ENCODE data around the gene OR9A2. TPM values are rescaled to one million over a fixed set of nuclear protein-coding genes. Genes with fewer than 3 reads are reported as not detected.

The OR9A2 gene
- total RNA-seq, 1 experiment from 2014 or later: not detected

DNA sequence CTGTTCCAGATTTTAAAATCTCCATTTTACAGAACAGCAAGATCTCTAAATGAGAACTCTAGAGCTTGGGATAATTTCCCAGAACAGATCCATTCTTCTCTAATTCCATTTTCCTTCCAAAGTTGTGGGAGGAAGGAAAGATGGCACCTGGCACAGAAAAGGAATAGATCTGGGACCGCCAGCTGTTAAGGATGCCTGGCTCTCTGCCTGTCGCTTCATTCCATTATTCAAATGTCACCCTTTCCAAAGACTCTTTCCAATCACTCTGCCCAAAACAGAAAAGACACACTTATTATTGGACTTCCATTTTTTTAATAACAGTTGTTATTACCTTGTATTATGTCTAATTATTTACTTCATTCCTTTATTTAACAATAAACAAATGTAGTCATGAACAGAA, 751 bp upstream of the OR9A2 start (continued):
- TF ChIP-seq, protein P1, sequence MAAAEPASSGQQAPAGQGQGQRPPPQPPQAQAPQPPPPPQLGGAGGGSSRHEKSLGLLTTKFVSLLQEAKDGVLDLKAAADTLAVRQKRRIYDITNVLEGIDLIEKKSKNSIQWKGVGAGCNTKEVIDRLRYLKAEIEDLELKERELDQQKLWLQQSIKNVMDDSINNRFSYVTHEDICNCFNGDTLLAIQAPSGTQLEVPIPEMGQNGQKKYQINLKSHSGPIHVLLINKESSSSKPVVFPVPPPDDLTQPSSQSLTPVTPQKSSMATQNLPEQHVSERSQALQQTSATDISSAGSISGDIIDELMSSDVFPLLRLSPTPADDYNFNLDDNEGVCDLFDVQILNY (CRISPR knock-in tag; IDR thresholded peaks at IDR 0.05): no peak

DNA sequence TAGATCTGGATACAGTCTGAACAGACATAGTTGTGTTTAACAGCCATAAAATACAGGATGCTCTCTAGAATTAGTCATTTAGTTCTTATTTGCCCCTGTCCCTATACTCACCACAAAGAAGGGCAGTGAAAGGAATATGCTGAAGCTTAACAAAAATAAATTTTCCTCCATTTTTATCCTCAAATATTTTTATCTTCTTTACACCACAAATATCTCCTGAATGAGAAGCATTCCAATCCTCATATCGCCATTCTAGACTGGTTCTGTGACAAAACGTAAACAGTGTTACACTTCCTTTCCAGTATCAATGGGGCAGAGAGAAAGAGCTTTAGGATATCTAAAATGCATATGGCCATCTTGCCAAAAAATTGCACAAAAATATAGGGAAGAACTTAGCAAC, 1.6 kb downstream of the OR9A2 start:
- peaks cover 4% of the 10 kb centered on the region; the same call in 1 of the 2 replicates for H3K9me3 Mint-ChIP-seq
- no peaks in the 10 kb centered on the region for H3K36me3 Mint-ChIP-seq
- no peaks in the 10 kb centered on the region for H3K27me3 Mint-ChIP-seq (ENCODE audit: low read depth)
- ChIA-PET POLR2A (interaction anchor here (0.6 kb wide), 1 partner anchor 186 kb away, joined by 5 read pairs; no protein-coding TSS in a partner anchor), CTCF (interaction anchor here (1.4 kb wide), 1 partner anchor 190 kb away, joined by 3 read pairs; no protein-coding TSS in a partner anchor)
- TF ChIP-seq CREM (CRISPR knock-in tag; IDR thresholded peaks at IDR 0.05) (no peak), TP53 (CRISPR knock-in tag; IDR thresholded peaks at IDR 0.05) (no peak), JAZF1 (CRISPR knock-in tag; IDR thresholded peaks at IDR 0.05) (no peak), TEAD4 (CRISPR knock-in tag; IDR thresholded peaks at IDR 0.05) (no peak), SOX15 (CRISPR knock-in tag; IDR thresholded peaks at IDR 0.05) (no peak), ZNF219 (CRISPR knock-in tag; IDR thresholded peaks at IDR 0.05; ENCODE audit: borderline replicate concordance) (no peak), EMX1 (CRISPR knock-in tag; IDR thresholded peaks at IDR 0.05) (no peak), ZNF232 (CRISPR knock-in tag; IDR thresholded peaks at IDR 0.05) (no peak), ELF4 (CRISPR knock-in tag; IDR thresholded peaks at IDR 0.05; ENCODE audit: low read depth) (no peak), NR1H2 (CRISPR knock-in tag; IDR thresholded peaks at IDR 0.05) (no peak), NR2C2 (CRISPR knock-in tag; IDR thresholded peaks at IDR 0.05) (no peak), TEAD1 (CRISPR knock-in tag; IDR thresholded peaks at IDR 0.05) (no peak), SMAD3 (CRISPR knock-in tag; IDR thresholded peaks at IDR 0.05; ENCODE audit: borderline replicate concordance) (no peak), ZNF671 (CRISPR knock-in tag; IDR thresholded peaks at IDR 0.05) (no peak), FOXK1 (CRISPR knock-in tag; IDR thresholded peaks at IDR 0.05) (no peak)
- TF ChIP-seq, protein P2, sequence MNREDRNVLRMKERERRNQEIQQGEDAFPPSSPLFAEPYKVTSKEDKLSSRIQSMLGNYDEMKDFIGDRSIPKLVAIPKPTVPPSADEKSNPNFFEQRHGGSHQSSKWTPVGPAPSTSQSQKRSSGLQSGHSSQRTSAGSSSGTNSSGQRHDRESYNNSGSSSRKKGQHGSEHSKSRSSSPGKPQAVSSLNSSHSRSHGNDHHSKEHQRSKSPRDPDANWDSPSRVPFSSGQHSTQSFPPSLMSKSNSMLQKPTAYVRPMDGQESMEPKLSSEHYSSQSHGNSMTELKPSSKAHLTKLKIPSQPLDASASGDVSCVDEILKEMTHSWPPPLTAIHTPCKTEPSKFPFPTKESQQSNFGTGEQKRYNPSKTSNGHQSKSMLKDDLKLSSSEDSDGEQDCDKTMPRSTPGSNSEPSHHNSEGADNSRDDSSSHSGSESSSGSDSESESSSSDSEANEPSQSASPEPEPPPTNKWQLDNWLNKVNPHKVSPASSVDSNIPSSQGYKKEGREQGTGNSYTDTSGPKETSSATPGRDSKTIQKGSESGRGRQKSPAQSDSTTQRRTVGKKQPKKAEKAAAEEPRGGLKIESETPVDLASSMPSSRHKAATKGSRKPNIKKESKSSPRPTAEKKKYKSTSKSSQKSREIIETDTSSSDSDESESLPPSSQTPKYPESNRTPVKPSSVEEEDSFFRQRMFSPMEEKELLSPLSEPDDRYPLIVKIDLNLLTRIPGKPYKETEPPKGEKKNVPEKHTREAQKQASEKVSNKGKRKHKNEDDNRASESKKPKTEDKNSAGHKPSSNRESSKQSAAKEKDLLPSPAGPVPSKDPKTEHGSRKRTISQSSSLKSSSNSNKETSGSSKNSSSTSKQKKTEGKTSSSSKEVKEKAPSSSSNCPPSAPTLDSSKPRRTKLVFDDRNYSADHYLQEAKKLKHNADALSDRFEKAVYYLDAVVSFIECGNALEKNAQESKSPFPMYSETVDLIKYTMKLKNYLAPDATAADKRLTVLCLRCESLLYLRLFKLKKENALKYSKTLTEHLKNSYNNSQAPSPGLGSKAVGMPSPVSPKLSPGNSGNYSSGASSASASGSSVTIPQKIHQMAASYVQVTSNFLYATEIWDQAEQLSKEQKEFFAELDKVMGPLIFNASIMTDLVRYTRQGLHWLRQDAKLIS (CRISPR knock-in tag; IDR thresholded peaks at IDR 0.05; ENCODE audit: borderline replicate concordance): no peak
- TF ChIP-seq, protein P3, sequence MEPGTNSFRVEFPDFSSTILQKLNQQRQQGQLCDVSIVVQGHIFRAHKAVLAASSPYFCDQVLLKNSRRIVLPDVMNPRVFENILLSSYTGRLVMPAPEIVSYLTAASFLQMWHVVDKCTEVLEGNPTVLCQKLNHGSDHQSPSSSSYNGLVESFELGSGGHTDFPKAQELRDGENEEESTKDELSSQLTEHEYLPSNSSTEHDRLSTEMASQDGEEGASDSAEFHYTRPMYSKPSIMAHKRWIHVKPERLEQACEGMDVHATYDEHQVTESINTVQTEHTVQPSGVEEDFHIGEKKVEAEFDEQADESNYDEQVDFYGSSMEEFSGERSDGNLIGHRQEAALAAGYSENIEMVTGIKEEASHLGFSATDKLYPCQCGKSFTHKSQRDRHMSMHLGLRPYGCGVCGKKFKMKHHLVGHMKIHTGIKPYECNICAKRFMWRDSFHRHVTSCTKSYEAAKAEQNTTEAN (CRISPR knock-in tag; IDR thresholded peaks at IDR 0.05): no peak
- TF ChIP-seq, protein P4, sequence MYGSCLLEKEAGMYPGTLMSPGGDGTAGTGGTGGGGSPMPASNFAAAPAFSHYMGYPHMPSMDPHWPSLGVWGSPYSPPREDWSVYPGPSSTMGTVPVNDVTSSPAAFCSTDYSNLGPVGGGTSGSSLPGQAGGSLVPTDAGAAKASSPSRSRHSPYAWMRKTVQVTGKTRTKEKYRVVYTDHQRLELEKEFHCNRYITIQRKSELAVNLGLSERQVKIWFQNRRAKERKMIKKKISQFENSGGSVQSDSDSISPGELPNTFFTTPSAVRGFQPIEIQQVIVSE (CRISPR knock-in tag; IDR thresholded peaks at IDR 0.05; ENCODE audit: borderline replicate concordance): no peak
- TF ChIP-seq, protein P5, sequence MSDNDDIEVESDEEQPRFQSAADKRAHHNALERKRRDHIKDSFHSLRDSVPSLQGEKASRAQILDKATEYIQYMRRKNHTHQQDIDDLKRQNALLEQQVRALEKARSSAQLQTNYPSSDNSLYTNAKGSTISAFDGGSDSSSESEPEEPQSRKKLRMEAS (CRISPR knock-in tag; IDR thresholded peaks at IDR 0.05): no peak
- TF ChIP-seq, protein P6, sequence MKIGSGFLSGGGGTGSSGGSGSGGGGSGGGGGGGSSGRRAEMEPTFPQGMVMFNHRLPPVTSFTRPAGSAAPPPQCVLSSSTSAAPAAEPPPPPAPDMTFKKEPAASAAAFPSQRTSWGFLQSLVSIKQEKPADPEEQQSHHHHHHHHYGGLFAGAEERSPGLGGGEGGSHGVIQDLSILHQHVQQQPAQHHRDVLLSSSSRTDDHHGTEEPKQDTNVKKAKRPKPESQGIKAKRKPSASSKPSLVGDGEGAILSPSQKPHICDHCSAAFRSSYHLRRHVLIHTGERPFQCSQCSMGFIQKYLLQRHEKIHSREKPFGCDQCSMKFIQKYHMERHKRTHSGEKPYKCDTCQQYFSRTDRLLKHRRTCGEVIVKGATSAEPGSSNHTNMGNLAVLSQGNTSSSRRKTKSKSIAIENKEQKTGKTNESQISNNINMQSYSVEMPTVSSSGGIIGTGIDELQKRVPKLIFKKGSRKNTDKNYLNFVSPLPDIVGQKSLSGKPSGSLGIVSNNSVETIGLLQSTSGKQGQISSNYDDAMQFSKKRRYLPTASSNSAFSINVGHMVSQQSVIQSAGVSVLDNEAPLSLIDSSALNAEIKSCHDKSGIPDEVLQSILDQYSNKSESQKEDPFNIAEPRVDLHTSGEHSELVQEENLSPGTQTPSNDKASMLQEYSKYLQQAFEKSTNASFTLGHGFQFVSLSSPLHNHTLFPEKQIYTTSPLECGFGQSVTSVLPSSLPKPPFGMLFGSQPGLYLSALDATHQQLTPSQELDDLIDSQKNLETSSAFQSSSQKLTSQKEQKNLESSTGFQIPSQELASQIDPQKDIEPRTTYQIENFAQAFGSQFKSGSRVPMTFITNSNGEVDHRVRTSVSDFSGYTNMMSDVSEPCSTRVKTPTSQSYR (CRISPR knock-in tag; IDR thresholded peaks at IDR 0.05): no peak
- ATAC-seq (no peak), DNase-seq (ENCODE audit: low spot score) (no peak)
- no peak overlapping the region for H3K27ac Mint-ChIP-seq
- no peaks in the 10 kb centered on the region for H3K4me1 Mint-ChIP-seq
- H3K4me3 Mint-ChIP-seq: no peak overlapping the region
